GM06990 (cell line): ENCODE data around the gene EMC8.

Experiments
- DNase-seq: peaks from one replicate; pipeline ENCODE4 v3.0.0-alpha.2; 2011; ENCODE audit not compliant: insufficient read length; ENCODE audit errors: extremely low read depth
- H3K27me3 ChIP-seq: replicated peaks from 2 replicates; pipeline ENCODE4 v1.6.0; 2011; ENCODE audit warnings: low read length; ENCODE audit not compliant: control insufficient read depth, insufficient read depth
- H3K36me3 ChIP-seq: 2 replicates; pipeline ENCODE4 v1.5.1; 2011; ENCODE audit warnings: low read length; ENCODE audit not compliant: control insufficient read depth, insufficient read depth
- H3K4me3 ChIP-seq: replicated peaks from 2 replicates; pipeline ENCODE4 v1.5.1; 2011; ENCODE audit warnings: low read depth, mild to moderate bottlenecking, control low read depth, low read length
- TF ChIP-seq, protein P1 (sequence below): IDR thresholded peaks from 2 replicates; pipeline ENCODE4 v1.5.1; 2011; ENCODE audit warnings: low read length, control low read depth, mild to moderate bottlenecking, inconsistent platforms; ENCODE audit not compliant: insufficient read depth, poor library complexity, severe bottlenecking

The EMC8 gene

GRCh38 chr16:85836706-85837582, 37.6 kb upstream of the EMC8 start:
- TF ChIP-seq, protein P1, sequence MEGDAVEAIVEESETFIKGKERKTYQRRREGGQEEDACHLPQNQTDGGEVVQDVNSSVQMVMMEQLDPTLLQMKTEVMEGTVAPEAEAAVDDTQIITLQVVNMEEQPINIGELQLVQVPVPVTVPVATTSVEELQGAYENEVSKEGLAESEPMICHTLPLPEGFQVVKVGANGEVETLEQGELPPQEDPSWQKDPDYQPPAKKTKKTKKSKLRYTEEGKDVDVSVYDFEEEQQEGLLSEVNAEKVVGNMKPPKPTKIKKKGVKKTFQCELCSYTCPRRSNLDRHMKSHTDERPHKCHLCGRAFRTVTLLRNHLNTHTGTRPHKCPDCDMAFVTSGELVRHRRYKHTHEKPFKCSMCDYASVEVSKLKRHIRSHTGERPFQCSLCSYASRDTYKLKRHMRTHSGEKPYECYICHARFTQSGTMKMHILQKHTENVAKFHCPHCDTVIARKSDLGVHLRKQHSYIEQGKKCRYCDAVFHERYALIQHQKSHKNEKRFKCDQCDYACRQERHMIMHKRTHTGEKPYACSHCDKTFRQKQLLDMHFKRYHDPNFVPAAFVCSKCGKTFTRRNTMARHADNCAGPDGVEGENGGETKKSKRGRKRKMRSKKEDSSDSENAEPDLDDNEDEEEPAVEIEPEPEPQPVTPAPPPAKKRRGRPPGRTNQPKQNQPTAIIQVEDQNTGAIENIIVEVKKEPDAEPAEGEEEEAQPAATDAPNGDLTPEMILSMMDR: no peak
- Histone ChIP-seq H3K27me3 (no peaks in the 10 kb centered on the region; the same call in none of the 2 replicates), H3K4me3 (no peak overlapping the region), H3K36me3 (no peaks in the 10 kb centered on the region)
- no peak for DNase-seq

DNA sequence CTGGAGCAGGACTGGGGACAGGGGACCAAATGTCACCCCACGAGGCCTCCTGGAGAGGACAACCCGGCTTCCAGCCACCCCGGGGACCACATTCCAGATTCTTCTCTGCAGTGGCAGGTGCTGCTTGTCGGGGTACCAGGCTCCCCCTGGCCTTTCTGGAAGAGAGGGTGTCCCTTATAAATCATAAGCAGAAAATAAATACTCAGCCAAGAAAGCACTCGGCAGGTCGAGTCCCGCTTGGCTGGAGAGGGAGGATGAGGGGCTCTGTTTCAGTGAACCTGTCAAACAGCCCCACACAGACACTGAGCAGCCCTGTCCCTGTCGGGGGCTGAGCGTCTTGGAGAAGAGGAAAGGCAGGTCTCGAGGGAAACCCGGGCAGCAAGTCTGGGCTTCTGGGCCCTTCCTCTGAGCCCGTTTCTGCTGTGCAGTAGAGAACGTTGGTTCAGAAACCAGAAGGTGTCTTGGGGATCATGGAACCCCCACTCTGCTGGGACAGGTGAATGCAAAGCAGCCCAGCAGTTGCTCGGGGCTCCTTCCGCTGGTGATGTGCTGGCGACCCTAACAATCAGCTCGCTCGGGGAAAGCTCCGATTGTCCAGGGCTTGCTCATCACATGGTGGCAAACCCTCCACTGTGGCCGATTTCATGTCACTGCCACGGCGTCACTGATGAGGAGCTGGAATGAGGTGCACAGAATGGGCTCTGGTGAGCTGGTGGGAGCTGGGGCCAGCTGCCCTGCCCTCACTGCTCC, 36.8 kb upstream of the EMC8 start:
- H3K36me3 ChIP-seq: no peaks in the 10 kb centered on the region
- DNase-seq: no peak
- TF ChIP-seq, protein P1: no peak
- H3K4me3 ChIP-seq: no peak overlapping the region
- H3K27me3 ChIP-seq: no peaks in the 10 kb centered on the region; the same call in none of the 2 replicates

- TF ChIP-seq, protein P1: no peak
- no peak for DNase-seq
- no peaks in the 10 kb centered on the region; the same call in none of the 2 replicates for H3K27me3 ChIP-seq
- H3K4me3 ChIP-seq: no peak overlapping the region
- H3K36me3 ChIP-seq: no peaks in the 10 kb centered on the region
Observed at GRCh38 chr16:85835227-85835751, 35.9 kb upstream of the EMC8 start.

- H3K36me3 ChIP-seq: no peaks in the 10 kb centered on the region
- DNase-seq: no peak
- H3K4me3 ChIP-seq: no peak overlapping the region
- no peaks in the 10 kb centered on the region; the same call in none of the 2 replicates for H3K27me3 ChIP-seq
- TF ChIP-seq, protein P1: no peak
Observed at GRCh38 chr16:85834741-85835140, 35.4 kb upstream of the EMC8 start.

DNA sequence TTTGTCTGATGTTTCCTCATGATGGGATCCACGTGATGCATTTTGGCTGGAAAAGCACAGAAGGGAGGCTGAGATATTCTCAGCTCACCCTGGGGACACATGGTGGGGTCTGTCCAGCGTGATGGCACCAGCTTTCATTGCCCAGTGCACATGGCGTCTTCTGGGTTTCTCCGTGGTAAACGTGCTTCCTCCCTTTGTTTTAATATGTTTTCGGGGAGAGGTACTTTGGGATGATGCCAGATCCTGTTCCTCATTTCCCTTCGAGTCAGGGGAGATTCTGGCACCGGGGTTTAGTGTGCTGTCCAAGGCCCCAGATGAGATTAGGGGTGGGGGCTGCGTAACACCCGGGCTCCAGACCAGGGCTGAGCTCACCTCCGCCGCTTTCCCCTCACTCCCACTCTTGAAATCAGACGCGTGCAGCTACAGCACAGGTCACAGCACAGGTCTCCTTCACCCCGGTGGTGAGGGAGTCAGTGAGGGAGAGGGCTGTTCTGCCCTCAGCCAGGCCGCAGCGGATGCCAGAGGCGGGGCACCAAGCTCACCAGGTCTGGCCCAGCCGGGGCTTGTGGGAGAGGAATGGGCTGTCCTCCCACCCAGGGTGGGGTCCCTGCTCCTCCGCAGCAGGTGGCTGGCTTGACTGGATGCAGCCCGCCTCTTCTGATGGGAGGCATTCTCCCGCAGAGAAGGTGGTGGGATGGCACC, 34.0 kb upstream of the EMC8 start:
- TF ChIP-seq, protein P1: no peak
- H3K4me3 ChIP-seq: no peak overlapping the region
- no peaks in the 10 kb centered on the region for H3K36me3 ChIP-seq
- no peak for DNase-seq
- no peaks in the 10 kb centered on the region; the same call in none of the 2 replicates for H3K27me3 ChIP-seq
